Stimulated activated CD8-positive, alpha-beta memory T cell treated with anti-CD3 and anti-CD28 coated beads, Interleukin-12 subunit alpha, Interleukin-12 subunit beta, amount 100 ng/mL, for 24 hours (primary cell): ENCODE results near the gene TCOF1.

Experiments
- DNase-seq: peaks from one replicate; pipeline ENCODE4 v3.0.0-alpha.2; 2020; ENCODE audit errors: extremely low read depth

Gene TCOF1

GRCh38 chr5:150391064-150391834 is 33.8 kb downstream of the TCOF1 start:
- no peak for DNase-seq

DNA sequence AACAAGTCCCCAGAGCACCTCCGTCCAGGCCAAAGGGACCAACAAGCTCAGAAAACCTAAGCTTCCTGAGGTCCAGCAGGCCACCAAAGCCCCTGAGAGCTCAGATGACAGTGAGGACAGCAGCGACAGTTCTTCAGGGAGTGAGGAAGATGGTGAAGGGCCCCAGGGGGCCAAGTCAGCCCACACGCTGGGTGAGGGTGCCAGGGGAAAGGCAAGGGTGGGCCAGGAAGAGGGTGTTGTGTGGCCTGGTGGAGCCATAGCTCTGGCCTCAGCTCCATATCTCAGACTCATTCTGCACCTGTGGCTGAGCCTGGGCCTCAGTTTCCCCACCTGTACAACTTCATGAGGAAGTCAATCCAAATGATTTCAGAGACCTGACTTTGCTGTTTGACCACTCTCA is 34.5 kb downstream of the TCOF1 start:
- no peak for DNase-seq

DNA sequence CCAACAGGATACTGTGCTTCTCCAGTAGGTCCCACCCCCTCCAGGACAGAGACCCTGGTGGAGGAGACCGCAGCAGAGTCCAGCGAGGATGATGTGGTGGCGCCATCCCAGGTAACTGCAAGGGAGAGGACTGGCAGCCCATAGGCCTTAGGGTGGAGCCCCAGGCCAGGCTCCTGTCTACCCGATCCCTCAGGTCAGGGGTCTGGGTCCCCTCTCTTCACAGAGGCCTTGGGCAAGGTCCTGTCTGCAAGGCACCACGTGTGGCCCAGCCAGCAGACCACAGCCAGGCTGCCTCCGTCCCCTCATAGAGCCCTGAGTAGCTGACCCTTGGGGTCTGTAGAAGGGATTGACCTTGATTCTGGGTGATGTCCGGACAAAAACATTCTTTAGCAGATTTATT is 35.2 kb downstream of the TCOF1 start:
- no peak for DNase-seq

- no peak for DNase-seq
Measured at GRCh38 chr5:150393096-150393645, 35.7 kb downstream of the TCOF1 start.

- DNase-seq, result no peak
Measured at GRCh38 chr5:150394131-150394530, 36.6 kb downstream of the TCOF1 start.

GRCh38 chr5:150394912-150395687 is 37.6 kb downstream of the TCOF1 start:
- DNase-seq, result no peak

GRCh38 chr5:150395688-150395975 is 38.1 kb downstream of the TCOF1 start:
- DNase-seq, result no peak

- DNase-seq, result no peak
Measured at GRCh38 chr5:150396267-150396666, 38.8 kb downstream of the TCOF1 start.

- DNase-seq, result no peak
Measured at GRCh38 chr5:150397146-150397781, 39.8 kb downstream of the TCOF1 start.

DNA sequence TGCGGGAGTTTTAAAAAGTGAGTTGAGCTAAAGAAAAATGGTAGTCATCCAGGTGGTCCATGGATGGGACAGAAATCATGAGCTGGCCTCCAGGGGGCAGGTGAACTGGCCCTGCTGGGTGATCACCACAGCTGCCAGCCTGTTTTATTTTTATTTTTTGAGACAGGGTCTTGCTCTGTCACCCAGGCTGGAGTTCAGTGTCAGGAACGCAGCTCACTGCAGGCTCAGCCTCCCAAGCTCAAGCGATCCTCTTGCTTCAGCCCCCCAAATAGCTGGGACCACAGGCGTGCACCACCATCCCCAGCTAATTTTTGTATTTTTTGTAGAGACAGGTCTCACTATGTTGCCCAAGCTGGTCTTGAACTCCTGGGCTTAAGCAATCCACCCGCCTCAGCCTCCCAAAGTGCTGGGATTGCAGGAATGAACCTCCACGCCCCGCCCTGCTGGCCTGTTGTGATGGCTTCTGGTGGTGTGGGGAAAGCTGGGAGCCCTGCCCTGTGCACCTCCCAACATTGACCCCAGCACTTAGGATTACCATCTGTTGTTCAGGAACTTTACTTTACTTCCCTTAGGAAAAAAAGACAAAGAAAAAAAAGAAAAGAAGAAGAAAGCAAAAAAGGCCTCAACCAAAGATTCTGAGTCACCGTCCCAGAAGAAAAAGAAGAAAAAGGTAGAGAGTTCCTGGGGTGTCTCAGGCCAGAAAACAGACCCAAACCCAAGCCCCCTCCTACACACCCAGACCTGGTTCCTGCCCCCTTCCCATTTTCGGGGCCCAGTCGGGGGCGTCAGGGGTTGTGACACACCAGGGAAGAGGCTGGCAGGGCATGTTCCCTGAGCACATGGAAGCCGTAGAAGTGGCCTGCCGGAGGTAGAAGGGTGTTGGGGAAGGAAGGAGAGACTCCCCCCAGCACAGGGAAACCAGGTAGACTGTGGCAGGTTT is 40.6 kb downstream of the TCOF1 start:
- no peak for DNase-seq

DNA sequence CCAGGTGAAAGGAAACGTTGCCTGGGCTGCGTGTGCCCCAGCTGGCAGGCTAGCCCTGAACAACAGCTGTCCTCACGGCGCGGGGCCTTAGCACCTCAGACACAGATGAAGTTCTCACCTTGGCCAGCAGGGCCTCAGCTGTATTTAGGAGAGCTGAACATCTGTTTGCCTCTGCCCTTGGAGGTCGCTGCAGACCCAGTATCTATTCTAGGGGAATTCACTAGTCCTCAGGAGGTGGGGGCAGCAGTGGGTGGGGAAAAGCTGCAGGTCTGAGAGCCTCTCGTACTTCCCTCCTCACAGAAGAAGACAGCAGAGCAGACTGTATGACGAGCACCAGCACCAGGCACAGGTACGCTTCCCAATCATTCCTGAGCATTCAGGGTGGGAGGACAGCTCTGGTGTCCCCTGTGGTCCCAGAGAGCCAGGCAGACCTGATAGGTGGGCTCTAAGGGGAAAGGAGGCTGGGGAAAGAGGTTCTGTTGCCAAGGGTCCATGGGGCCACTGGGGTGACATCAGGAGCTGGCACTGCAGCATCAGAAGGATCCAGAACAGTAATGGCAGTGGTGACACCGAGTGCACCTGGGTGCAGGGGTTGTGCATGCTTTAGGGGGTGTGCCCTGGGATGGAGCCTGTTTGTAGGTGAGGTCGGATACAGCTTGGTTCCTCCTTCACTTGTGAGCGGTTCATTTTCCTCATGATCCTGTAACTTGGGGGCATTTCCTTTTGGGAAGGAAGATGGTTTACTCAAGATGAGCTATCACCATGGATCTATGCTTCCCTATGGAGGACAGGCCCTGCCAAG is 41.4 kb downstream of the TCOF1 start:
- DNase-seq, result no peak

DNA sequence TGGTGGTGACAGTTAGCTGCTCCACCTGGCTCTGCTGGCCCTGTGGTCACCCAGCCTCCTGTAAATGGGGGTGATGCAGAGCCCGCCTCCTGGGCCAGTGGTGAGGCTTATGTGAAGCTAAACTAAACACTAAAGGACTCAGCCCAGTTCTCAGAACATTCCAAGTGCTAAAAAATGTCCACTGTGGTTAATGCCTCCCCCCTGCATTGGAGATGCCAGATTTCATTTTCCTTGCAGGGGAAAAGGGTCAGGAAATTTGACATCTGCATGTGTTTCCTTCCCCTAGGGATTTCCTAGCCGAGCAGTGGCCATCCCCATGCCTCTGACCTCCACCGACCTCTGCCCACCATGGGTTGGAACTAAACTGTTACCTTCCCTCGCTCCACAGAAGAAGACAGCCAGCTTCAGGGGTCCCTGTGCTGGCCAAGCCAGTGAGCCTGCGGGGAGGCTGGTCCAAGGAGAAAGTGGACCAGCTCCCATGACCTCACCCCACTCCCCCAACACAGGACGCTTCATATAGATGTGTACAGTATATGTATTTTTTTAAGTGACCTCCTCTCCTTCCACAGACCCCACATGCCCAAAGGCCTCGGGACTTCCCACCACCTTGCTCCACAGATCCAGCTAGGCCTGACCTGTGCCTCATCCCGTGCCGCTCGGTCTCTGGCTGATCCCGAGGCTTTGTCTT is 42.2 kb downstream of the TCOF1 start:
- no peak for DNase-seq

DNA sequence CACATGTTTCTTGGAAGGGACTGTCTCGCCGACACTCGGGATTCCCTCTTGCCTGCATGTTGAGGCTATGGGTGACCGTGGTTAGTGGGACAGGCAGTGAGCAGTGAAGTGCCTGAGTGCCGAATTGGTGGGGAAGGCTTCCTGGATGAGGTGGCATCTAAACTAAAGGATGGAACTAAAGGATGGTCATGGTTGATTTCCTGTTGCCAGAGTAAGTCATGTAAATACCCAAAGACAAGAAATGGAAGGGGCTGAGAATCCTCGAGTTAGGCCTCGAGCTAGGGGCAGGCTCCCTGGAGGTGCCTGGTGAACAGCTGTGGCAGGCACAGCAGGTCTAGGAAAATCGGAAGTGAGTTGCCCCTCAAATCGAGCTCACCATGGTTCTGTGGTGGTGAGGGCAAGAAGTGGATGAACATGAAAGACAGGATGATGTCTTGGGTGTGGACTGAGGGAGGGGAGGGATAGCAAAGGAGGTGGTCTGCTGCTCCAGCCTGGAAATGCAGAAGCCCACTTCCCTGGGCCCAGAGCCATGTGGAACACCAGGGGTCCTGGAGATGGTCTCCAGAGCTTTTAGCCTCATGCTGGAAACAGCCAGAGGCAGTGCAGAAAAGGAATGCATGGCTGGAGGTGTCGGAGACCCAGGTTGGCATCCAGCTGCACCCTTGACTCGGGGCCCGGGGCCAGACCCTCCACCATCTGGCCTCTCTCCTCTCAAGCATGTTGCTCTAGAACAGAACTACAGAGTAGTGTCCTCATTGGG is 43.0 kb downstream of the TCOF1 start:
- DNase-seq, result no peak

DNA sequence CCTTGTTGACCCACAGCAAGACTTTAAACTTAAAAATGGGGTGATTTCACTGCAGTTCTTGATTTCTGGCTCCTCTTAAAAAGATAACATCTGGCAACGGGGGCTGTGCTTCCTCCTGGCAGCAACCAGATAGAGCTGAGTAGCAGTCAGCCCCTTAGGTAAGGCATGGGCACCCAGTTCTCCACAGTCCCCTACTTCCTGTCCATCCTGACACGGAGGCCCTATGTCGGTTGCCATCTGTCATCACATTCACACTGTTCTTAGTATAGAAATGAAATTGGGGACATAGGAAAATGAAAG is 43.5 kb downstream of the TCOF1 start:
- no peak for DNase-seq

- no peak for DNase-seq
Measured at GRCh38 chr5:150401376-150402228, 44.1 kb downstream of the TCOF1 start.

DNA sequence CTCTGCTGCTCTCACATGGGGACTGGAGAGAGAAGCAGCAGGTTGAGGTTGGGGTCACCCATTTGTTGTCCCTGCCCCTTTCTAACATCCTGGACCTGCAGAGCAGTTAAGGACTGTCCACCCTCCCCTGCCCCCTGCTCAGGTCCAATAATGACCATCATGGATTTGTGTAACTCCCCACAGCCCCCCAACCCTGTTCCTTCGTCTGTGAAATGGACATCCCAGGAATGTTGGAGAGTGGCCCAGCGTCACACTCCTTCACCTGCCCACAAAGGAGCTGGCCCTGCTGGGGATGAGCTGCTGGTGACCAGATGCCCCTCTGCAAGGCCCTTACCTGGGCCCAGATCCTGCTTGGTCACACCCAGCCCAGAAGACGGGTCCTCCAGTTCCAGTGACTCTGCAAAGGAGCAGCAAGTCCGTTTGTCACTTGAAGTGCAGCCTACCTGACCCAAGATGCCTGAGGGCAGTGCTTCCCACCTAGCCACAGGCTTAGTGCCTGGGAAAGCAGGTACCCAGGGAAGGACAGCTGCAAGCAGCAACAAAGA is 44.8 kb downstream of the TCOF1 start:
- no peak for DNase-seq

- no peak for DNase-seq
Measured at GRCh38 chr5:150402901-150403342, 45.4 kb downstream of the TCOF1 start.

GRCh38 chr5:150404121-150404520 is 46.6 kb downstream of the TCOF1 start:
- DNase-seq, result no peak
